ENCODE data around the gene THTPA. TPM values are rescaled to one million over a fixed set of nuclear protein-coding genes. Genes with fewer than 3 reads are reported as not detected.

Gene THTPA
- total and polyA plus RNA-seq, 2 donors (not counting 1 experiment from before 2014, with no cell fraction given), result 7.8 to 24.1 TPM

GRCh38 chr14:23604148-23604547 is 48.1 kb downstream of the THTPA start:
- Histone ChIP-seq H2AFZ (ENCODE audit: low read length) (no peak overlapping the region), H3K4me1 (ENCODE audit: control insufficient read depth, extremely low read depth, insufficient read depth, low read length) (no peaks in the 10 kb centered on the region), H3K27ac (ENCODE audit: insufficient read depth, low read length) (no peak overlapping the region), H3K4me3 (replicated peaks in 1 of 4; ENCODE audit: control extremely low read depth in 1 of 4, insufficient read depth in 1 of 4, low read depth in 3 of 4, low read length in 4 of 4) (no peak overlapping the region), H3K79me2 (ENCODE audit: control insufficient read depth, insufficient read depth, low read length) (no peaks in the 10 kb centered on the region), H3K9ac (ENCODE audit: insufficient read depth, low read length) (no peak overlapping the region), H3K4me2 (ENCODE audit: extremely low read depth, insufficient read depth, low read length) (no peak overlapping the region), H4K20me1 (ENCODE audit: control insufficient read depth, extremely low read depth, insufficient read depth, low read length) (no peaks in the 10 kb centered on the region), H3K27me3 (ENCODE audit: control insufficient read depth, insufficient read depth, low read length) (no peaks in the 10 kb centered on the region), H3K9me3 (ENCODE audit: control insufficient read depth, insufficient read depth, low read depth, low read length) (no peaks in the 10 kb centered on the region), H3K36me3 (ENCODE audit: control insufficient read depth, insufficient read depth, low read length) (no peaks in the 10 kb centered on the region)
- no peak for TF ChIP-seq EZH2 (IDR thresholded peaks at IDR 0.05; ENCODE audit: low read length, missing control alignments)
- no peak for TF ChIP-seq CTCF (conservative IDR thresholded peaks at IDR 0.05 in 1 of 2, IDR thresholded peaks at IDR 0.05 in 1 of 2; ENCODE audit: low read depth in 1 of 2, low read length in 2 of 2)
- no peak for DNase-seq (ENCODE audit: low read depth in 2 of 2)

DNA sequence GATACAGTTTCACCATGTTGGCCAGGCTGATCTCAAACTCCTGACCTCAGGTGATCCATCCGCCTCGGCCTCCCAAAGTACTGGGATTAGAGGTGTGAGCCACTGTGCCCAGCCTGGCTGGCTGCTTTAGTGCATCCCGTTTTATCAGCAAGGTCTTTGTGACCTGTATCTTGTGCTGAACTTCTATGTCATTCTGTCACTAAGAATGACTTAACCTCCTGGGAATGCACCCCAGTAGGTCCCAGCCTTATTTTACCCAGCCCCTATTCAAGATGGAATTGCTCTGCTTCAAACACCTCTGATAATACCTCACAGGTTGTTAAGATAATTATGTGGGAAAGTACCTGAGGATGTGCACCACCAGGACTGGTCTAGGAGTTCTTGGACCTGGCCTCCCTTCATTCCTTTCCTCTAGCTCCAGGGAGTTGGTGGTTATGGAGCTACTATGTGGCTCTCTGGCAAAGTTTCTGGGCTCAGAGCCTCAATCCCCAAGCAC is 48.7 kb downstream of the THTPA start:
- Histone ChIP-seq H3K79me2 (ENCODE audit: control insufficient read depth, insufficient read depth, low read length) (no peaks in the 10 kb centered on the region), H3K4me1 (ENCODE audit: control insufficient read depth, extremely low read depth, insufficient read depth, low read length) (no peaks in the 10 kb centered on the region), H3K27me3 (ENCODE audit: control insufficient read depth, insufficient read depth, low read length) (no peaks in the 10 kb centered on the region), H3K9me3 (ENCODE audit: control insufficient read depth, insufficient read depth, low read depth, low read length) (no peaks in the 10 kb centered on the region), H3K9ac (ENCODE audit: insufficient read depth, low read length) (no peak overlapping the region), H2AFZ (ENCODE audit: low read length) (no peak overlapping the region), H4K20me1 (ENCODE audit: control insufficient read depth, extremely low read depth, insufficient read depth, low read length) (no peaks in the 10 kb centered on the region), H3K4me3 (replicated peaks in 1 of 4; ENCODE audit: control extremely low read depth in 1 of 4, insufficient read depth in 1 of 4, low read depth in 3 of 4, low read length in 4 of 4) (no peak overlapping the region), H3K27ac (ENCODE audit: insufficient read depth, low read length) (no peak overlapping the region), H3K4me2 (ENCODE audit: extremely low read depth, insufficient read depth, low read length) (no peak overlapping the region), H3K36me3 (ENCODE audit: control insufficient read depth, insufficient read depth, low read length) (no peaks in the 10 kb centered on the region)
- TF ChIP-seq CTCF (conservative IDR thresholded peaks at IDR 0.05 in 1 of 2, IDR thresholded peaks at IDR 0.05 in 1 of 2; ENCODE audit: low read depth in 1 of 2, low read length in 2 of 2), result no peak
- no peak for DNase-seq (ENCODE audit: low read depth in 2 of 2)

DNA sequence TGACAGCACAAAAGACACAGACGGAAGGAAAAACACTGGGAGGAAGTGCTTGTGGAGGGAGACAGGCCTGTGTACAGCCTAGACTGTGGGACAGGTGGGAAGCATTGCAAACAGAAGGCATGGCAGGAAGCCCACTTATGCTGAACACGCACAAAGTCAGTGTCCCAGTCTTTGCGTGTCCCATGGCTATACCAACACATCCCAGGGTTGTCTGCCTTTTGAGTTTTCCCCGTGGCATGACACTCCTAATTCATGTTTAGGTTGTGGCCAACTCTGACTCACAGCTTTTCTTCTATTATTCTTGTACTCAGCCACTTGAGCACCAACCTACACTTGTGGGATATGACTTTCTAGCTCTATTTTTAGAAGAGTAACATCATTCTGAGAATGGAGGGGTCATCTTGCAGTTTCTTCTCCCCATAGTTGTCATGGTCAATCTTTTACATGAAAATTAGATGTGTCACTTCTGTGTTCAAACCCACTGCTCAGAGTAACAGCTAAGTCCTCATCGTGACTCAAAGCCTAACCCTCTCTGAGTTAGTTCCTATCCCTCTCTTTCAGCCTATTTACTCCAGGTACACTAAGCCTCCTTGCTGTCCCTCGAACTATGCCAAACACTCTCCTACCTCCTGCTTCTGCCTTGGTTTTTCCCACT is 50.0 kb downstream of the THTPA start:
- H2AFZ ChIP-seq (ENCODE audit: low read length), result no peak overlapping the region
- no peak overlapping the region for H3K9ac ChIP-seq (ENCODE audit: insufficient read depth, low read length)
- H3K9me3 ChIP-seq (ENCODE audit: control insufficient read depth, insufficient read depth, low read depth, low read length), result no peaks in the 10 kb centered on the region
- no peaks in the 10 kb centered on the region for H3K27me3 ChIP-seq (ENCODE audit: control insufficient read depth, insufficient read depth, low read length)
- H3K79me2 ChIP-seq (ENCODE audit: control insufficient read depth, insufficient read depth, low read length), result no peaks in the 10 kb centered on the region
- H3K36me3 ChIP-seq (ENCODE audit: control insufficient read depth, insufficient read depth, low read length), result no peaks in the 10 kb centered on the region
- no peak overlapping the region for H3K4me2 ChIP-seq (ENCODE audit: extremely low read depth, insufficient read depth, low read length)
- TF ChIP-seq CTCF (conservative IDR thresholded peaks at IDR 0.05 in 1 of 2, IDR thresholded peaks at IDR 0.05 in 1 of 2; ENCODE audit: low read depth in 1 of 2, low read length in 2 of 2) (no peak), EZH2 (IDR thresholded peaks at IDR 0.05; ENCODE audit: low read length, missing control alignments) (no peak)
- DNase-seq (ENCODE audit: low read depth in 2 of 2), result peak in 1 of 2 donors; percentile 34
- no peaks in the 10 kb centered on the region for H4K20me1 ChIP-seq (ENCODE audit: control insufficient read depth, extremely low read depth, insufficient read depth, low read length)
- H3K4me1 ChIP-seq (ENCODE audit: control insufficient read depth, extremely low read depth, insufficient read depth, low read length), result no peaks in the 10 kb centered on the region
- H3K4me3 ChIP-seq (replicated peaks in 1 of 4; ENCODE audit: control extremely low read depth in 1 of 4, insufficient read depth in 1 of 4, low read depth in 3 of 4, low read length in 4 of 4), result no peak overlapping the region
- no peak overlapping the region for H3K27ac ChIP-seq (ENCODE audit: insufficient read depth, low read length)

Measured in fibroblast of lung (primary cell).